ENCODE measurements around the gene FOXO3.
"Not testable (repeated sequence)": the region's sequence is repeated elsewhere in the genome, so short reads cannot be mapped to it uniquely, and the experiment has no call there.

Gene FOXO3

DNA sequence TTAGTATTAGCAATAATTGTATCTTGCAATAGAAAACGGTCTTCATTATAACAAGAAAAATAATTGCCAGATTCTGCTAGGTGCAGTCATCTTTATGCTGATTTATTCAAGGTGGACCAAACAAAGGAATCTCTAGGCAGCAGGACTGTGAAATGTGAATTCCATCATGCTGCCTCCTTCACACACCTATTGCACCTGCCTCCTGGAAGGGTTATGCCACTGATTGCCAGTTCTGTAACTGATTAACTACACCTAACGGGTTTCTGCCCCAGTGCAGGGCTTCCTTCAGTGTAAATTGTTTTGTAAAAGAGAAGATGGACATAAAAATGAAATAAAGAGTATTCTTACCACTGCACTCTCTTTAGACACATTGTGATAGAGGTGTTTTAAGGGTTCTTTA lies 96.1 kb downstream of the FOXO3 start:
- DNase-seq (ENCODE audit: extremely low spot score) = no peak
- CTCF ChIA-PET = interaction anchor here (0.8 to 1.2 kb wide), 2 partner anchors 9 to 42 kb away, joined by 3 to 4 read pairs; no protein-coding TSS in a partner anchor
- POLR2A ChIA-PET = no interaction called here
- TF ChIP-seq, protein P1, sequence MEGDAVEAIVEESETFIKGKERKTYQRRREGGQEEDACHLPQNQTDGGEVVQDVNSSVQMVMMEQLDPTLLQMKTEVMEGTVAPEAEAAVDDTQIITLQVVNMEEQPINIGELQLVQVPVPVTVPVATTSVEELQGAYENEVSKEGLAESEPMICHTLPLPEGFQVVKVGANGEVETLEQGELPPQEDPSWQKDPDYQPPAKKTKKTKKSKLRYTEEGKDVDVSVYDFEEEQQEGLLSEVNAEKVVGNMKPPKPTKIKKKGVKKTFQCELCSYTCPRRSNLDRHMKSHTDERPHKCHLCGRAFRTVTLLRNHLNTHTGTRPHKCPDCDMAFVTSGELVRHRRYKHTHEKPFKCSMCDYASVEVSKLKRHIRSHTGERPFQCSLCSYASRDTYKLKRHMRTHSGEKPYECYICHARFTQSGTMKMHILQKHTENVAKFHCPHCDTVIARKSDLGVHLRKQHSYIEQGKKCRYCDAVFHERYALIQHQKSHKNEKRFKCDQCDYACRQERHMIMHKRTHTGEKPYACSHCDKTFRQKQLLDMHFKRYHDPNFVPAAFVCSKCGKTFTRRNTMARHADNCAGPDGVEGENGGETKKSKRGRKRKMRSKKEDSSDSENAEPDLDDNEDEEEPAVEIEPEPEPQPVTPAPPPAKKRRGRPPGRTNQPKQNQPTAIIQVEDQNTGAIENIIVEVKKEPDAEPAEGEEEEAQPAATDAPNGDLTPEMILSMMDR (IDR thresholded peaks at IDR 0.05; ENCODE audit: control extremely low read depth, extremely low read depth, low read depth, missing control alignments) = no peak

DNA sequence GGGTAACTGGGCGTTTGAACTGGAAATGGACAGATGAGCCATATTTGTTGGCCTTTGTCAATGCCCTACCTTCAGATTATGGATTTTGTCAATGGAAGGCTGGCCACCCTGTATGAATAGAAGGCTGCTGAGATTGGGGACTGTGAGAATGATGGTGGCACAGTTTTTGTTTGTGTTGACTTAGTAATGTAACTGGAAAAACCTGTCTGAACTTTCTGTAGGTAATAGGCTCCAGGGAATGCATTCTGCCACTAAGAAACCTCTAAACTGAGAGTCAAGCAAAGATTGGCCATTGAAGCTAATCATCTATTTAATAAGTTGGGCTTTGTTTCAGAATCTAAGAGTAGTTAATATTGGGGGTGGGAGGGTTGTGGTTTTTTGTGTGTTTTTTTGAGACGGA lies 97.5 kb downstream of the FOXO3 start:
- ChIA-PET CTCF (no interaction called here), POLR2A (no interaction called here)
- TF ChIP-seq, protein P1 (IDR thresholded peaks at IDR 0.05; ENCODE audit: control extremely low read depth, extremely low read depth, low read depth, missing control alignments) = no peak
- DNase-seq (ENCODE audit: extremely low spot score) = no peak

DNA sequence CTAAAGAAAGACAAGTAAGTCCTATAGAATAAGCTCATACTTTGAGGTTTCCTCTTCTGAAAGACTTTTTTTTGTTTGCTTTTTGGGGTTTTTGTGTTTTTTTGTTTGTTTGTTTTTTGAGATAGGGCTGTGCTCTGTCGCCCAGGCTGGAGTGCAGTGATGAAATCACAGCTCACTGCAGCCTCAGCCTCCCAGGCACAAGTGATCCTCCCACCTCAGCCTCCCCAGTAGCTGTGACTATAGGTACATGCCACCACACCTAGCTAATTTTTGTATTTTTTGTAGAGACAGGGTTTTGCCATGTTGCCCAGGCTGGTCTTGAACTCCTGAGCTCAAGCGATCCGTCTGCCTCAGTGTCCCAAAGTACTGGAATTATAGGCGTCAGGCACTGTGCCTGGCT lies 98.1 kb downstream of the FOXO3 start:
- CTCF ChIA-PET = interaction anchor here (1.4 kb wide), 1 partner anchor 20 kb away, joined by 3 read pairs; no protein-coding TSS in a partner anchor
- POLR2A ChIA-PET; DNase-seq (ENCODE audit: extremely low spot score): not testable (repeated sequence)

DNA sequence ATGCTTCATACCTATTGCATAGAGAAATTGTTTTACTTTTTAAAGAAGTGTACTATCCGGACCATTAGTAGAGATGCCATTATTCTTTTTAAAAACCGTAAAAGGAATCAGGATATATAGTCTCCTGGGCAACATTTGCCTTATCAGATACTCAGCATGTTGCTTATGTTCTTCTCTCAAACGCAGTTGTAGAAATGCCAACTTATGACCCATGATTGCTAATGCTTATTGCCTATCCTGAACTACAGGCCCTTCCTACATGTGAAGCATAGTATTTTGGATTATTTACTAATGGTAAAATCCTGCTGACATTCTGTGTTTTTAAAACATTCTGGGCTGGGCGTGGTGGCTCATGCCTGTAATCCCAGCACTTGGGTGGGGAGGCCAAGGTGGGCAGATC lies 99.5 kb downstream of the FOXO3 start:
- ChIA-PET CTCF (interaction anchor here (0.8 kb wide), 1 partner anchor 34 kb away, joined by 3 read pairs; no protein-coding TSS in a partner anchor), POLR2A (no interaction called here)
- no peak for DNase-seq (ENCODE audit: extremely low spot score)
- TF ChIP-seq, protein P1 (IDR thresholded peaks at IDR 0.05; ENCODE audit: control extremely low read depth, extremely low read depth, low read depth, missing control alignments) = no peak

DNA sequence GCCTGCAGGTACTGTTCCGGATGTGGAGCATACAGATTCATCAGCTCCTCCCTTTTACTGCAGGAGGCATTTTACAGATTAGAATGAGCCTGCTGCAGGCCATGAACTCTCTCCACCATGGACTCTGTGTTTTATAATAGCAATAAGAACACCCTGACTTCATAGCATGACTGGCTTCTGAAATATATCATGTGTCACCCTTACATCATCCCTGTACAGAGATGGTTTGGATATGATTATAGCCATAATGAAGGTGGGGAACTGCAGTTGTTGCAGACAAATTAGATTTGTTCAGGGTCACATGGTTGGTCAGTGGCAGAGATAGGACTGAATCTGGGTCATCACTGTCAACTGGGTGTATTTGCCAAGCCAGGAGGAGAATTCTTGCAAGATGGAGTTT lies 100.7 kb downstream of the FOXO3 start:
- TF ChIP-seq, protein P1 (IDR thresholded peaks at IDR 0.05; ENCODE audit: control extremely low read depth, extremely low read depth, low read depth, missing control alignments) = no peak
- POLR2A ChIA-PET = no interaction called here
- DNase-seq (ENCODE audit: extremely low spot score) = no peak
- CTCF ChIA-PET = no interaction called here

DNA sequence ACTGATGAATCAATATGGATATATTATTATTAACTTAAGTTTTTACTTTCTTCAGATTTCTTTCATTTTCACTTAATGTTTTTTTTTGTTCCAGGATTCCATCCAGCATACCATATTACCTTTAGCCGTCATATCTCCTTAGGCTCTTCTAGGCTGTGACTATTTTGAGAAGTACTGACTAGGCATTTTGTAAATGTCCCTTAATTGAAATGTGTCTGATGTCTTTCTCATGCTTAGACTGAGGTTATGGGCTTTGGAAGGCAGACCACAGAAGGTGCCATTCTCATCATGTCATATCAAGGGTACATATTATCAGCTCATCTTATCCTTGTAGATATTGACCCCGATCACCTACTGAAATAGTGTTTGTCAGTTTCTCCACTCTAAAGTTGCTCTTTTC lies 101.3 kb downstream of the FOXO3 start:
- CTCF ChIA-PET = no interaction called here
- TF ChIP-seq, protein P1 (IDR thresholded peaks at IDR 0.05; ENCODE audit: control extremely low read depth, extremely low read depth, low read depth, missing control alignments) = no peak
- POLR2A ChIA-PET = no interaction called here
- no peak for DNase-seq (ENCODE audit: extremely low spot score)

DNA sequence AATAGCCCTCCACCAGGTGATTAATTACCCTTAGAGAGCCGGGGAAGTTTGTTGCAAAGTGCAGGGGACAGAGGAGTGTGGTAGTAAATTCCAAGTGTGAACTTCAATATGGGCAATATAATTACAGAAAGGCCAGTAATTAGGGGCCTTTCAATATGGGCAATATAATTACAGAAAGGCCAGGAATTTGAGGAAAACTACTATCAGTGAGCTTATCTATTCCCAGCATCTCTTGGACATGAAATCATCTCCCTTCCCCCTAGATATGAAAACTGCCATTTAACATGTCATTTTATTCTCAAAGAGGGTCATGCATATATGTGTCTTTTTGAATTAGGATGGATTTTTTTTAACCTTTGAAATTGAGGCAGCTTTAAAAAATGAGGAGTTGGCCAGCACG lies 102.0 kb downstream of the FOXO3 start:
- POLR2A ChIA-PET = no interaction called here
- DNase-seq (ENCODE audit: extremely low spot score) = no peak
- CTCF ChIA-PET = no interaction called here
- TF ChIP-seq, protein P1 (IDR thresholded peaks at IDR 0.05; ENCODE audit: control extremely low read depth, extremely low read depth, low read depth, missing control alignments) = no peak

DNA sequence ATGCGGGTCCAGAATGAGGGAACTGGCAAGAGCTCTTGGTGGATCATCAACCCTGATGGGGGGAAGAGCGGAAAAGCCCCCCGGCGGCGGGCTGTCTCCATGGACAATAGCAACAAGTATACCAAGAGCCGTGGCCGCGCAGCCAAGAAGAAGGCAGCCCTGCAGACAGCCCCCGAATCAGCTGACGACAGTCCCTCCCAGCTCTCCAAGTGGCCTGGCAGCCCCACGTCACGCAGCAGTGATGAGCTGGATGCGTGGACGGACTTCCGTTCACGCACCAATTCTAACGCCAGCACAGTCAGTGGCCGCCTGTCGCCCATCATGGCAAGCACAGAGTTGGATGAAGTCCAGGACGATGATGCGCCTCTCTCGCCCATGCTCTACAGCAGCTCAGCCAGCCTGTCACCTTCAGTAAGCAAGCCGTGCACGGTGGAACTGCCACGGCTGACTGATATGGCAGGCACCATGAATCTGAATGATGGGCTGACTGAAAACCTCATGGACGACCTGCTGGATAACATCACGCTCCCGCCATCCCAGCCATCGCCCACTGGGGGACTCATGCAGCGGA lies 102.9 kb downstream of the FOXO3 start:
- CTCF ChIA-PET; DNase-seq (ENCODE audit: extremely low spot score); POLR2A ChIA-PET: not testable (repeated sequence)
